ENCODE data around the gene SMLR1. TPM values are rescaled to one million over a fixed set of nuclear protein-coding genes. Genes with fewer than 3 reads are reported as not detected.
A peak's percentile ranks its signal among the peaks of the same experiment; 100 is the strongest.

SMLR1 gene
- total and polyA plus RNA-seq, 8 donors: 0.73 TPM; not detected in 7

GRCh38 chr6:130847001-130847910 is 20.1 kb downstream of the SMLR1 start:
- 66 to 79% (median 72%) methylated on average over 7 of the region's 7 CpGs for WGBS, 5 donors
- no peaks in the 10 kb centered on the region for H3K4me1 ChIP-seq
- H3K36me3 ChIP-seq: no peaks in the 10 kb centered on the region
- DNase-seq: peak in 1 of 2 donors; percentile 20
- H3K4me3 ChIP-seq: no peak overlapping the region
- intact Hi-C loops (cut with DNase I; ENCODE audit: low total_unique reads): loop anchor here (10.0 kb wide), 1 partner anchor 522 kb away; no protein-coding TSS in a partner anchor
- H3K9me3 ChIP-seq: no peaks in the 10 kb centered on the region
- TF ChIP-seq EP300 (IDR thresholded peaks at IDR 0.05) (no peak), POLR2A (IDR thresholded peaks at IDR 0.05) (no peak), POLR2AphosphoS5 (IDR thresholded peaks at IDR 0.05) (no peak)
- TF ChIP-seq, protein P1, sequence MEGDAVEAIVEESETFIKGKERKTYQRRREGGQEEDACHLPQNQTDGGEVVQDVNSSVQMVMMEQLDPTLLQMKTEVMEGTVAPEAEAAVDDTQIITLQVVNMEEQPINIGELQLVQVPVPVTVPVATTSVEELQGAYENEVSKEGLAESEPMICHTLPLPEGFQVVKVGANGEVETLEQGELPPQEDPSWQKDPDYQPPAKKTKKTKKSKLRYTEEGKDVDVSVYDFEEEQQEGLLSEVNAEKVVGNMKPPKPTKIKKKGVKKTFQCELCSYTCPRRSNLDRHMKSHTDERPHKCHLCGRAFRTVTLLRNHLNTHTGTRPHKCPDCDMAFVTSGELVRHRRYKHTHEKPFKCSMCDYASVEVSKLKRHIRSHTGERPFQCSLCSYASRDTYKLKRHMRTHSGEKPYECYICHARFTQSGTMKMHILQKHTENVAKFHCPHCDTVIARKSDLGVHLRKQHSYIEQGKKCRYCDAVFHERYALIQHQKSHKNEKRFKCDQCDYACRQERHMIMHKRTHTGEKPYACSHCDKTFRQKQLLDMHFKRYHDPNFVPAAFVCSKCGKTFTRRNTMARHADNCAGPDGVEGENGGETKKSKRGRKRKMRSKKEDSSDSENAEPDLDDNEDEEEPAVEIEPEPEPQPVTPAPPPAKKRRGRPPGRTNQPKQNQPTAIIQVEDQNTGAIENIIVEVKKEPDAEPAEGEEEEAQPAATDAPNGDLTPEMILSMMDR (IDR thresholded peaks at IDR 0.05): no peak
- peak overlapping the region in 2 of 5 donors; percentile 28 to 31 for H3K27ac ChIP-seq
- H3K27me3 ChIP-seq: no peaks in the 10 kb centered on the region

- TF ChIP-seq POLR2AphosphoS5 (IDR thresholded peaks at IDR 0.05): no peak
- TF ChIP-seq EP300 (IDR thresholded peaks at IDR 0.05): no peak
- TF ChIP-seq, protein P1 (IDR thresholded peaks at IDR 0.05): no peak
- TF ChIP-seq POLR2A (IDR thresholded peaks at IDR 0.05): no peak
- no peaks in the 10 kb centered on the region for H3K27me3 ChIP-seq
- H3K4me1 ChIP-seq: peaks cover 0 to 5% (median 0%) of the 10 kb centered on the region in 4 donors
- no peak overlapping the region for H3K27ac ChIP-seq
- no peak overlapping the region for H3K4me3 ChIP-seq
- H3K36me3 ChIP-seq: no peaks in the 10 kb centered on the region
- intact Hi-C loops (cut with DNase I; ENCODE audit: low total_unique reads): loop anchor here (10.0 kb wide), 1 partner anchor 524 kb away; no protein-coding TSS in a partner anchor
- peak in 1 of 2 donors; percentile 34 for DNase-seq
- WGBS, 5 donors: 79 to 95% (median 90%) methylated on average over 2 of the region's 2 CpGs
- no peaks in the 10 kb centered on the region for H3K9me3 ChIP-seq
These were observed 21.7 kb downstream of the SMLR1 start for GRCh38 chr6:130848945-130849344.

- no peak for TF ChIP-seq POLR2A (IDR thresholded peaks at IDR 0.05)
- no peaks in the 10 kb centered on the region for H3K9me3 ChIP-seq
- no peak overlapping the region for H3K4me3 ChIP-seq
- peaks cover 0 to 9% (median 0%) of the 10 kb centered on the region in 4 donors for H3K4me1 ChIP-seq
- DNase-seq: peak in 1 of 2 donors; percentile 45
- H3K27ac ChIP-seq: no peak overlapping the region
- intact Hi-C loops (cut with DNase I; ENCODE audit: low total_unique reads): loop anchor here (10.0 kb wide), 1 partner anchor 525 kb away; no protein-coding TSS in a partner anchor
- no peaks in the 10 kb centered on the region for H3K27me3 ChIP-seq
- H3K36me3 ChIP-seq: no peaks in the 10 kb centered on the region
- 58 to 89% (median 70%) methylated on average over 1 of the region's 1 CpG for WGBS, 5 donors
These were observed 22.4 kb downstream of the SMLR1 start for GRCh38 chr6:130849594-130849993.

GRCh38 chr6:130851026-130851425 is 23.8 kb downstream of the SMLR1 start:
- H3K4me1 ChIP-seq: peaks cover 0 to 9% (median 0%) of the 10 kb centered on the region in 4 donors
- H3K9me3 ChIP-seq: no peaks in the 10 kb centered on the region
- 71 to 86% (median 81%) methylated on average over 1 of the region's 1 CpG for WGBS, 5 donors
- H3K36me3 ChIP-seq: peaks cover 0 to 11% (median 0%) of the 10 kb centered on the region in 4 donors
- H3K27ac ChIP-seq: no peak overlapping the region
- no peak for TF ChIP-seq POLR2AphosphoS5 (IDR thresholded peaks at IDR 0.05)
- no peak for TF ChIP-seq POLR2A (IDR thresholded peaks at IDR 0.05)
- TF ChIP-seq, protein P1 (IDR thresholded peaks at IDR 0.05): no peak
- no peak for TF ChIP-seq EP300 (IDR thresholded peaks at IDR 0.05)
- H3K27me3 ChIP-seq: no peaks in the 10 kb centered on the region
- intact Hi-C loops (cut with DNase I; ENCODE audit: low total_unique reads): no loop called here
- DNase-seq: no peak
- H3K4me3 ChIP-seq: no peak overlapping the region
